Sigmoid colon (tissue), 7 donors: Measurements from ENCODE around the gene AP2A1. TPM values are rescaled to one million over a fixed set of nuclear protein-coding genes. Genes with fewer than 3 reads are reported as not detected.

Experiments used
- DNase-seq: peaks from one replicate; pipeline ENCODE4 v3.0.0-alpha.2; 2019
- H3K27ac ChIP-seq, 4 donors: fragments of 200-600 bp; sonication (generic); one replicate each; pipeline ENCODE4 v1.5.1; 2016 to 2019; ENCODE audit warnings: mild to moderate bottlenecking in 1 of 4
- H3K27me3 ChIP-seq, 3 donors: fragments of 200-600 bp; sonication (generic); one replicate each; pipeline ENCODE4 v1.5.1; 2019; ENCODE audit warnings: mild to moderate bottlenecking in 1 of 3
- H3K36me3 ChIP-seq, 4 donors: fragments of 200-600 bp; sonication (generic); one replicate each; pipeline ENCODE4 v1.5.1; 2016 to 2019
- H3K4me1 ChIP-seq, 4 donors: fragments of 200-600 bp; sonication (generic); one replicate each; pipeline ENCODE4 v1.5.1; 2017 to 2019
- H3K4me3 ChIP-seq, 4 donors: fragments of 200-600 bp; sonication (generic); one replicate each; pipeline ENCODE4 v1.5.1; 2017 to 2019; ENCODE audit warnings: mild to moderate bottlenecking in 2 of 4, moderate library complexity in 1 of 4
- H3K9me3 ChIP-seq, 4 donors: fragments of 200-600 bp in 3 of 4; sonication (generic) in 3 of 4; one replicate each; pipeline versions ENCODE4 v1.5.1 to v1.6.1; 2013 to 2019
- EP300 ChIP-seq, 4 donors: sonication (generic); formaldehyde crosslinking; IDR thresholded peaks; one replicate each; pipeline ENCODE4 v1.6.1; 2017; ENCODE audit warnings: antibody characterized with exemption in 4 of 4
- POLR2A ChIP-seq, 2 donors: fragments of 450-650 bp; IDR thresholded peaks; one replicate each; pipeline ENCODE4 v1.6.1; 2016; ENCODE audit warnings: antibody characterized with exemption in 2 of 2, mild to moderate bottlenecking in 2 of 2, moderate library complexity in 2 of 2
- POLR2AphosphoS5 ChIP-seq, 4 donors: sonication (generic); formaldehyde crosslinking; IDR thresholded peaks; one replicate each; pipeline ENCODE4 v1.6.1; 2017; ENCODE audit warnings: antibody characterized with exemption in 4 of 4
- WGBS, 2 donors: extraction: QIAGEN DNeasy Blood & Tissue Kit; methylation state at CpG; one replicate each; pipeline ENCODE4 v1.1.7; 2013; 5-methylcytosine and 5-hydroxymethylcytosine counted together
- intact Hi-C: fragments of 100-400 bp; cut with DNase I; formaldehyde crosslinking; loops from one replicate; pipeline ENCODE4 v1.15.1; 2023
- polyA plus RNA-seq, 3 donors: library from polyadenylated mRNA; stranded (reverse); fragments of 200-250 nt; gene quantifications; one replicate each; pipeline ENCODE4 v1.2.3, GENCODE V29; 2013
- total RNA-seq, 4 donors: library from RNA; depleted of rRNA; stranded (reverse); fragments of >200 nt; gene quantifications; one replicate each; pipeline ENCODE4 v1.1.0, GENCODE V29; 2016
- TF ChIP-seq, protein P1 (sequence below), 4 experiments: fragments of 450-650 bp in 3 of 4; fragments of 200-600 bp in 1 of 4; IDR thresholded peaks; one replicate each; pipeline ENCODE4 v1.5.1; 2016 to 2019; ENCODE audit warnings: antibody characterized with exemption in 4 of 4, mild to moderate bottlenecking in 3 of 4, moderate library complexity in 2 of 4
- donor health status: healthy with polysubstance abuse.
- donor health status: Bipolar disorder and iron deficiency.
- donor health status: healthy.

The AP2A1 gene
- total and polyA plus RNA-seq, 7 donors = 33.0 to 81.1 (median 50.7) TPM

- DNase-seq = no peak
- no peaks in the 10 kb centered on the region for H3K36me3 ChIP-seq
- no peak for TF ChIP-seq EP300 (IDR thresholded peaks at IDR 0.05)
- no peak for TF ChIP-seq POLR2A (IDR thresholded peaks at IDR 0.05)
- TF ChIP-seq, protein P1, sequence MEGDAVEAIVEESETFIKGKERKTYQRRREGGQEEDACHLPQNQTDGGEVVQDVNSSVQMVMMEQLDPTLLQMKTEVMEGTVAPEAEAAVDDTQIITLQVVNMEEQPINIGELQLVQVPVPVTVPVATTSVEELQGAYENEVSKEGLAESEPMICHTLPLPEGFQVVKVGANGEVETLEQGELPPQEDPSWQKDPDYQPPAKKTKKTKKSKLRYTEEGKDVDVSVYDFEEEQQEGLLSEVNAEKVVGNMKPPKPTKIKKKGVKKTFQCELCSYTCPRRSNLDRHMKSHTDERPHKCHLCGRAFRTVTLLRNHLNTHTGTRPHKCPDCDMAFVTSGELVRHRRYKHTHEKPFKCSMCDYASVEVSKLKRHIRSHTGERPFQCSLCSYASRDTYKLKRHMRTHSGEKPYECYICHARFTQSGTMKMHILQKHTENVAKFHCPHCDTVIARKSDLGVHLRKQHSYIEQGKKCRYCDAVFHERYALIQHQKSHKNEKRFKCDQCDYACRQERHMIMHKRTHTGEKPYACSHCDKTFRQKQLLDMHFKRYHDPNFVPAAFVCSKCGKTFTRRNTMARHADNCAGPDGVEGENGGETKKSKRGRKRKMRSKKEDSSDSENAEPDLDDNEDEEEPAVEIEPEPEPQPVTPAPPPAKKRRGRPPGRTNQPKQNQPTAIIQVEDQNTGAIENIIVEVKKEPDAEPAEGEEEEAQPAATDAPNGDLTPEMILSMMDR (IDR thresholded peaks at IDR 0.05) = no peak
- no peak for TF ChIP-seq POLR2AphosphoS5 (IDR thresholded peaks at IDR 0.05)
- H3K27me3 ChIP-seq = no peaks in the 10 kb centered on the region
- WGBS, 2 donors = 80 to 86% methylated on average over 6 of the region's 6 CpGs
- peaks cover 0 to 17% (median 16%) of the 10 kb centered on the region in 4 donors for H3K4me1 ChIP-seq
- H3K27ac ChIP-seq = no peak within 1 kb of the TSS
- intact Hi-C loops = no loop called here
- no peak within 1 kb of the TSS for H3K4me3 ChIP-seq
- no peaks in the 10 kb centered on the region for H3K9me3 ChIP-seq
Observed at GRCh38 chr19:49763230-49763629, 3.6 kb upstream of the AP2A1 start, which contains the start of gene TSKS. Gene TSKS, minus strand, starts transcription at chr19:49763306. Its CDS starts 59 bp downstream, at chr19:49763247.

GRCh38 chr19:49764341-49764740 is 2.5 kb upstream of the AP2A1 start:
- H3K27me3 ChIP-seq = no peaks in the 10 kb centered on the region
- H3K4me1 ChIP-seq = peaks cover 0 to 29% (median 25%) of the 10 kb centered on the region in 4 donors
- TF ChIP-seq POLR2A (IDR thresholded peaks at IDR 0.05) (no peak), POLR2AphosphoS5 (IDR thresholded peaks at IDR 0.05) (no peak), EP300 (IDR thresholded peaks at IDR 0.05) (no peak)
- TF ChIP-seq, protein P1 (IDR thresholded peaks at IDR 0.05) = no peak
- no peaks in the 10 kb centered on the region for H3K36me3 ChIP-seq
- no peak overlapping the region for H3K4me3 ChIP-seq
- intact Hi-C loops = no loop called here
- H3K9me3 ChIP-seq = no peaks in the 10 kb centered on the region
- WGBS, 2 donors = 82 to 90% methylated on average over 8 of the region's 8 CpGs
- peak overlapping the region in 1 of 4 donors; percentile 96 for H3K27ac ChIP-seq
- DNase-seq = no peak

DNA sequence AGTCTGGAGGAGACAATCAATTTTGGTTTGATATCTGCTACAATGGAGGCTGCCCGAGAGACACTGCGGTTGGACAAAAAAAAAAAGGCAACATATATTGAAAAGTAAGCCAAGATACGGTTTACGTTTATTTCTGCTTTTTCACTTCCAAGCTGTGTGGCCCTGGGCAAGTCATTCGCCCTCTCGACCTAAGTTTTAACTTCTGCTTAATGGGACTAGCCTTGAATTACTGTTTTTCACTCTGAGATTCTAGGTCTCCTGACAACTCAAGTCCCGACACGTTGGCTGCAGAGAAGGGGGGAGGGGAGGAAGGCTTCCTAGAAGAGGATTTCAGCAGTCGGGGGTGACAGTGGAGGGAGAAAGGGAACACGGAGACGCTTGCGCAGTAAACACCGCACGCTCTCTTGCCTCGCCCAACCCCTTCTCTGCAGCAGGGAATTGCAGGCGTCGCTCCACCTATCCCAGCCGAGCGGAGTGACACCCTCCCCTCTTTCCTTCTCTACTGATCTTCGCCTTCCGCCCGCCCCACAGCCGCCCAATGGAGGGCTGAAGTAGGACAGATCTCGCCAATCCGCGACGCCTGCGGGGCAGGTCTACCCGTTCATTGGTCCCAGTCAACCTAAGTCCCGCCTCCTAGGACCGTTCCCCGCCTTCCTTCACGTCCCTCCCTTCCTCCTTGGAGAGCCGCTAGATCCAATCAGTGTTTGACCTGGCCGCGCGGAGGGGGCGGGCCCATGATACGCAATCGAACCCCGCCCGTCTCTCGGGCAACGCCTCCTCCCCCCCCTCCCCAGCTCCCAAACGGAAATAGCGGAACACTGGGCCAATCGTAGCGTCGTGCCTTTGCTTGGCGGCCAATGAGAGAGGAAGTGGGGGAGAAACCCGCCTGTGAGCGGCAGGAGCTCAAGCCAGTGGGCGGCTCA is 533 bp upstream of the AP2A1 start:
- Histone ChIP-seq H3K4me3 (peak overlapping the region; percentile 14 to 96 (median 92)), H3K9me3 (no peaks in the 10 kb centered on the region), H3K36me3 (no peaks in the 10 kb centered on the region), H3K27ac (peak overlapping the region; percentile 91 to 96 (median 92)), H3K27me3 (no peaks in the 10 kb centered on the region), H3K4me1 (peaks cover 0 to 36% (median 27%) of the 10 kb centered on the region in 4 donors)
- intact Hi-C loops = loop anchor here (2.0 kb wide), 3 partner anchors 47 to 111 kb away; partner anchors contain the start of genes AKT1S1, CPT1C, FUZ and TBC1D17
- WGBS, 2 donors = 1 to 2% methylated on average over 53 of the region's 53 CpGs
- TF ChIP-seq, protein P1 (IDR thresholded peaks at IDR 0.05) = no peak
- TF ChIP-seq POLR2AphosphoS5 (IDR thresholded peaks at IDR 0.05) (peak; percentile 68 to 90 (median 70)), POLR2A (IDR thresholded peaks at IDR 0.05) (peak; percentile 36 to 39)
- peak; percentile 100 for DNase-seq

DNA sequence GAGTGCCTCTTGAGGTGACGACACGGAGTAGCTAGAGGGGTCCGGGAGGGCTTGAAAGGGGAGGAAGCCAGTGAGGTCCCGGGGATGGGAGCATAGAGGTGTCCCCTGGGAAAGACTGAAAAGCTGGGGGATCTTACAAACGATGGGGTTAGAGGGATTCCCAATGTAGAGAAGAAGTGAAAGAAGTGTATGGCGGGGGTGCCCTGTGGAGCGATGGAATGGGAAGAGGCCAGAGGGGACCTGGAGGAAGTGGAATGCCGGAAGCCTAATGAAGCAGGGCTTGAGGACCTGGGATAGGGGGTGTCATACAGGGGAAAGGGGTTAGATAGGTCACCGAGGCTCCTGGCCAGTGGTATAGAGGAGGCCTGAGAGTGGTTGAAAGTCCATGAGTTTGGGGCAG is 580 bp downstream of the AP2A1 start:
- H3K27me3 ChIP-seq = no peaks in the 10 kb centered on the region
- TF ChIP-seq POLR2A (IDR thresholded peaks at IDR 0.05) (no peak), POLR2AphosphoS5 (IDR thresholded peaks at IDR 0.05) (no peak), EP300 (IDR thresholded peaks at IDR 0.05) (no peak)
- TF ChIP-seq, protein P1 (IDR thresholded peaks at IDR 0.05) = no peak
- H3K36me3 ChIP-seq = no peaks in the 10 kb centered on the region
- WGBS, 2 donors = 1% methylated on average over 9 of the region's 9 CpGs
- peaks cover 0 to 36% (median 27%) of the 10 kb centered on the region in 4 donors for H3K4me1 ChIP-seq
- intact Hi-C loops = loop anchor here (2.0 kb wide), 3 partner anchors 45 to 109 kb away; partner anchors contain the start of genes AKT1S1, CPT1C, FUZ and TBC1D17
- DNase-seq = no peak
- peak overlapping the region; percentile 86 to 92 (median 90) for H3K27ac ChIP-seq
- peak overlapping the region; percentile 85 to 96 (median 92) for H3K4me3 ChIP-seq
- no peaks in the 10 kb centered on the region for H3K9me3 ChIP-seq
